ENCODE data around the gene CETN1.

GRCh38 chr18:574865-575645 is 5.1 kb upstream of the CETN1 start:
- no peak for TF ChIP-seq MAX (IDR thresholded peaks at IDR 0.05)
- TF ChIP-seq FOXM1 (IDR thresholded peaks at IDR 0.05; ENCODE audit: borderline replicate concordance, low read depth): no peak
- TF ChIP-seq RAD21 (IDR thresholded peaks at IDR 0.05; ENCODE audit: low read depth): no peak
- no peak for TF ChIP-seq EP300 (IDR thresholded peaks at IDR 0.05; ENCODE audit: borderline replicate concordance)
- no peak for TF ChIP-seq YY1 (IDR thresholded peaks at IDR 0.05; ENCODE audit: low read depth)
- no peak for TF ChIP-seq CEBPB (IDR thresholded peaks at IDR 0.05)
- TF ChIP-seq USF1 (IDR thresholded peaks at IDR 0.05): no peak
- TF ChIP-seq TAF1 (IDR thresholded peaks at IDR 0.05; ENCODE audit: low read depth): no peak
- TF ChIP-seq EGR1 (IDR thresholded peaks at IDR 0.05): no peak
- no peak for TF ChIP-seq CREB1 (IDR thresholded peaks at IDR 0.05; ENCODE audit: low read depth)

Data from Ishikawa (cell line).